Bone marrow (tissue), 2 donors: ENCODE data around the gene CAPZA1.
"Not testable (repeated sequence)": the region's sequence is repeated elsewhere in the genome, so short reads cannot be mapped to it uniquely, and the experiment has no call there.

Source experiments
- DNase-seq, 2 donors: peaks; one replicate each; lab custom pipeline; 2025; lab: John Stamatoyannopoulos, UW

The CAPZA1 gene

DNA sequence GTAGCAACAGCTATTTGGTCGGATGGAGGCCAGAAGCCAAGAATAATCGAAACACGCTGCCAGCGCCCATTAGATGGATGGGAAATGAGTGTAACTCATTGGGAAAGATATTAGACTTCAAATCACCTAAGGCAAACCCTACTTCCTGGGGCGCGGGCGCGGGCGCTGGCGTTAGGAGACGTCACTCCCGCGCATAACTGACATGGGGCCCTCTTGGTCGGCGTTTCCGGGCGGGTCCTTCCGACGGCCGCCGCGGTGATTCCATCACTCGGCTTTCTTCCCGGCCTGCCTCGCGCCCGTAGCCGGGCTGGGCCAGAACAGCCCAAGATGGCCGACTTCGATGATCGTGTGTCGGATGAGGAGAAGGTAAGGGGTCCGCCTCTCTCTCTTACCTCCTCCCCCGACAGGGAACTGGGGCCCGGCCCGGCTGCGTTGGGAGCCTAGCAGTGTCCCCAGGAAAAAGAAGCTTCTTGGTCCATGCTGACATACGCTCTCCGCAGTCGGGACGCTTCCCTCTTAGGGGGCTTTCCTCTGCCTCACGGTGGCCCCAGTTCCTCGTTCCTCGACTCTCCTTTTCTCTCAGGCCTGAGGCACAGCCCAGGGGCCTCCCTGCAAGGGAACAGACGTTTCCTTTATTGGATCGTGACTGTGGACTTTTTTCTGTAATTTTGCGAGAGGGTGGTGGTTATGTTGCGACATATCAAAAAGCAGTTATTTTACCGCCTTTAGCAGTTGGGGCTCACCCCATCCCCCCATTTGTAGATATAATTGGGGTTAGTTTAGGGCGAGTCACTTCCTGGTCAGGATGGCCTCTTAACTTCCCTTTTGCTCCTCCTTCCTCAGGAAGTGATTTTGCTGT lies at the start of gene CAPZA1:
Gene CAPZA1 (plus strand): TSS at position 315 of the 859 bp plus-strand sequence. CDS start 13 bp downstream, at position 328.
- DNase-seq: peak; percentile 72 to 76

GRCh38 chr1:112575154-112575804 lies 44.4 kb upstream of the CAPZA1 start:
- no peak for DNase-seq

DNA sequence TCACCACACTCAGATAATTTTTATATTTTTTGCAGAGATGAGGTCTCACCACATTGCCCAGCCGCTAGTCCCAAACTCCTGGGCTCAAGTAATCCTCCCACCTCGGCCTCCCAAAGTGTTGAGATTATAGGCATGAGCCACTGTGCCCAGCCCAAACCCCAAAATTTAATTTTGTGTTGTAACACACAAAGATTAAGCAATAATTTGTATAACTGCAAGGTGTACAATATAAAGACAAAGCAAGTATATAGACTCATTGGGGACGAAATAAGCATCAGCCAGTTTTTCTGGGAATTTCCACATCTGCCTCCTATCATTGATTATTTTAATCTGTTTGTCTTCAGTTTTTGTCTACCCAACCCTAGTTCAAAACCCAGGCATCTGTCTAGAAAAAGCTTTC lies 43.4 kb upstream of the CAPZA1 start:
- no peak for DNase-seq

DNA sequence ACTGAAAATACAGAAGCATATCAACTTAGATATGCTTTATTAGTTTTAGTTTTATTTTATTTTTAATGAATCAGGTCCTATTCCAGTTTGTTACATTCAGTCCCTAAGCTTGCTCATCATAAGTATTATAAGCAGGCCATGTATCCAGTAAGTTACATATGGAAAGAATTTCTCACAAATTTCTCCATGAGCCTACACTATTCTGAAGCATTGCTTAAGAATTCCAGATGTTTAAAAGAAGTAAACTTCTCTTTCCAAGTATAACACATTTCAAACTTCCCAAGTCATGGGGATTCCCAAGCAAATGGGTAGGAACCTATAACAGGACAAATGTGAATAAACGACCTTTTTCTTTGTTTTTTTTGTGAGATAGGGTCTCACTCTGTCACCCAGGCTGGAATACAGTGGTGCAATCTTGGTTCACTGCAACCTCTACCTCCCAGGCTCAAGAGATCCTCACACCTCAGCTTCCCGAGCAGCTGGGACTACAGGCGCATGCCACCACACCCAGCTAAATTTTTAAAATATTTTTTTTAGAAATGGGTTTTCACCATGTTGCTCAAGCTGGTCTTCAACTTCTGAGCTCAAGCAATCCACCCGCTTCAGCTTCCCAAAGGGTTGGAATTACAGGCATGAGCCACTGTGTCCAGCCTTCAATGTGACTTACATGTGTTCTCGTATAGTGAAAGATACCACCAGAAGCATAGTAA lies 39.7 kb upstream of the CAPZA1 start:
- no peak for DNase-seq

DNA sequence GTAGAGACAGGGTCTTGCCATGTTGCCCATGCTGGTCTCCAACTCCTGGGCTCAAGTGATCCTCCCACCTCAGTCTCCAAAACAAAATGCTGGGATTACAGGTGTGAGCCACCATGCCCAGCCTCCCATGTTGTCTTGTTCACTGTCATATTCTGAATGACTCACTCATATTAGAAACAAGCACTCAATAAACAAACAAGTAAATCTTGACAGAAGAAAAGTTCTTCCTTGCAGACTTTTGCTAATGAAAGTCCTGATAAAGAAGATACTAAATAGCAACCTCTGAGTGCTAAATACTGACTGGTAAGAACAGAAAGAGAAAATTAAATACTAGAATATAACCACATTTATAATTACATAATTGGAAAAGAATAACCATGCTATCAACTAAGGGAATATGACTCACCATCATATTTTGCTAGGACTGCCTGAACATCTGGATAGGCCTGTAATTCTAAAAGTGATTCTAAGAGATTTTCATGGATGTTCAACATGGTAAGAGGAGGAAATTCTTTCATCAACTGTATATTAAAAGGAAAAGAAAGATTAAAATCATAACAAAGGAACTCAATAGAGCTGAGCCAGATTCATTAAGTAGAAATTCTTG lies 37.9 kb upstream of the CAPZA1 start:
- DNase-seq: no peak

DNA sequence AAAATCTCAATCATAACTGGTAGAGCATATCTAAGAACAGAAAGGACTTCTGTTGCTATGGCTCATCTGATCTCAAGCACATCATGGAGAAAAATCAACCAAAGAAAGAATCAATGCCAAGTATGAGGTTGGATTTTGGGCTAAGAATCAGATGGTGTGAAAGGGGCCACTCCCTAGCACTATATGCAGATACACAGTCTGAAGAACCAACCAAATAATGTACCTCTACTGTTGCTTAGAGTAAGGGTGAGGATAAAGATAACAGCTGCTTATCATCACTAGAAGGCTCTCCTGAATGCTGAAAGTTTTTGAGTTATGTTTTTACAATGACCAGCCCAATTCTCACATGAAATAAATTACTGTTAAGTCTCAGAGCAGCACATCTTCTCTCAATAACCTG lies 36.3 kb upstream of the CAPZA1 start:
- no peak for DNase-seq

GRCh38 chr1:112589766-112590165 lies 29.9 kb upstream of the CAPZA1 start:
- DNase-seq: no peak

DNA sequence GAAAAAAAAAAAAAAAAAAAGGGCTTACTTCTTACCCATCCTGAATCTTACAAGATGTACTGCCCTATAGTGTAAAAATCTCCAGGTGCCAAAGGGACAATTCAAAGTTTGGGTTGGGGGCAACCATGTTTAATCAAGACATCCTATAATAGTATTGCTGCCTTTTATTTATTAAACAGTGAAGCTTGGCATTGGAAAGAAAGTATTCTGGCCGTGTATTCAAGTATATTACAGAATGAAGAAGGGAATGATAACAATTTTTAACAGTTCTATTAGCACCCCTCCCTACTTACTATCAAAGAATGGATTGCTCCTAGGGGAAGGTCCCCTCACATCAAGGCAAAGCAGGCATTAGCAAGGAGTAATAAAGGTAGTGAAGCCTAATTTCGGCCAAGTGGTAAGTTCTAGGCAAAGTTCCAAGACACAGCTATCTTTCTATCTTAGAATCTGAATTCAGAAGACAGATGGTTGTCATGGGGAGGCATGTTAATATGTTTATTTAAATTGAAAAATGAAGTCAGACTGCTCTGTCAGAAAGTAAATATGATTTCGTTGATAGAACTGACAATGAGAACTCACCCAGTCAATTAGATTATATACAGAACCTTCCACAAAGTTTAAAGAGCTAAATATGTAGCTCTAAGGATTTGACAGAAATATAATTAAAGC lies 25.3 kb upstream of the CAPZA1 start:
- no peak for DNase-seq

DNA sequence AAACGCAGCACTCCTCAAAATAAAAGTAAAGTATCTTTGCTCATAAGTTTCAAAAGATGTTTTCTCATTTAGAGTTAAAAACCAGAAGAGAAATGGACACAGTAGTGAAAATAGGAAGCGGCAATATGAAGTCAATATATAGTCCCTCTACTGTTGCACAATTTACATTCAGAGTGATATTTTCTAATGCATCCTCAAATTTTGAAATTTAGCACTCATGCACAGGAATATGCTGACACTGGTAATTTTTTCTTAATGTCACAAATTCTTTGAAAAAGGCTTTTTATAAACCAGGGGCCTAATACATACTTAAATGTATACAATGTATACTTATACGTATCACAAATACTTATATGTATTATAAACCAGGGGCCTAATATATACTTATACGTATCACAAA lies 20.2 kb upstream of the CAPZA1 start:
- DNase-seq: no peak

DNA sequence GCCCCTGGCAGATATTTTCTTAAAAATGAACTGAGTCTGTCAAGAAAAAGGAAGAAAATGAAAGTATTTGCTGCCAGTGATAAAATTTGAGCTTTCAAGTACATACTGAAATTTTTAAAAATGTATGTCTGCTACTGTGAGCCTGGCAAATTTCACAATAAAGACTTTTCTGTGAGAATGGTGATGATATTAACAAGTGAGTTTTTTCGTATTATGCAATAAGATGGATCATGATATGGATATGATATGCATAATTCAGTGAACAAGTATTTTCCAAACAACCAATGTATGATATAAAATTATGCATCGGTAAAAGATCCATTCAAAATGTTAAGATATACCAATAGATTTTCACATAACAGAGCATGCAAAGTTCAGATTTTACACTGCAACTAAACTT lies 16.6 kb upstream of the CAPZA1 start:
- DNase-seq: no peak

DNA sequence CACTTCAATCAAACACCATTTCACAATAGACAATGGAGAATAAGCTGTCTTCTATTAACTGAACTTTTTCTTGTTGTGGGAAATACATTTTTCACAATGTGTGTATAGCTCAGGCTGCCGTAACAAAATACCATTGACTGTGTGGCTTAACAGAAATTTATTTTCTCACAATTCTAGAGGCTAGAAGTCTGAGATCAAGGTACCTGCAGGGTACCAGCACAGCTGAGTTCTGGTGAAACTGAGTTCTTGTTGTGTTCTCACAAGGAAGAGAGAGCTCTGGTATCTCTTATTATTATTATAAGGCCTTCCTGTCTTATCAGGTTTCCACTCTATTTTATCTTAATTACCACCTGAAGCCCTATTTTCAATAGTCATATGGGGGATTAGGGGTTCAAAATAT lies 16.1 kb upstream of the CAPZA1 start:
- DNase-seq: no peak

DNA sequence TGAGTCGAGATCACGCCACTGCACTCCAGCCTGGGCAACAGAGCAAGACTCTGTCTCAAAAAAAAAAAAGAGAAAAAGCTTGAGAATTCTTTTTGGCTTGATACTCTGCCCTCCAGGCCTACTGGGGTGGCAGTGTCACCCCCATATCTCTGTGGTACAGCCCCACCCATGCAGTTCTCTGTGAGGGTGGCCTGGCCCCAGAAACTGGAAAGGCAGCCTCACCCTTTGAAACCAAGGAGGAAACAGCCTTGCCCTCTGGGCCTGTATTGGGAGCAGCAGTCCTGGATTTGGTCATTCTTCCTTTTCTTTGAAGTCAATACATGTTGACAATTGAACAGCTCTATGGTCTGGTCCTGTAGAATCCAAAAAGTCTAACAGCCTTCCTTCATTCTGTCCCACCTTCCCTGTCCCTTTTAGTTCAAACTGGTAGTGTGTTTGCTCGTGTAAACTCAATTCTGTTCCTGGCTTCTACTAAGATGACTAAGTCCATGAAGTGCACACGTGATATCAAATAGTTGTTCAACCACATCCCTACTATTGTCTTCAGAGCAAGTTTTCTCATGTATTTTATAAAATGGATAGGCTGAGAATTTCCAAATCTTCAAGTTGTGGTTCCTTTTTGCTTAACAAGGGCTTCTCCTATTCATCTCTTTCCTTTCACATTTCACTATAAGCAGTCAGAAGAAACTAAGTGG lies 13.9 kb upstream of the CAPZA1 start:
- no peak for DNase-seq

GRCh38 chr1:112614460-112615065 lies 5.1 kb upstream of the CAPZA1 start:
- DNase-seq: peak in 1 of 2 donors; percentile 34

DNA sequence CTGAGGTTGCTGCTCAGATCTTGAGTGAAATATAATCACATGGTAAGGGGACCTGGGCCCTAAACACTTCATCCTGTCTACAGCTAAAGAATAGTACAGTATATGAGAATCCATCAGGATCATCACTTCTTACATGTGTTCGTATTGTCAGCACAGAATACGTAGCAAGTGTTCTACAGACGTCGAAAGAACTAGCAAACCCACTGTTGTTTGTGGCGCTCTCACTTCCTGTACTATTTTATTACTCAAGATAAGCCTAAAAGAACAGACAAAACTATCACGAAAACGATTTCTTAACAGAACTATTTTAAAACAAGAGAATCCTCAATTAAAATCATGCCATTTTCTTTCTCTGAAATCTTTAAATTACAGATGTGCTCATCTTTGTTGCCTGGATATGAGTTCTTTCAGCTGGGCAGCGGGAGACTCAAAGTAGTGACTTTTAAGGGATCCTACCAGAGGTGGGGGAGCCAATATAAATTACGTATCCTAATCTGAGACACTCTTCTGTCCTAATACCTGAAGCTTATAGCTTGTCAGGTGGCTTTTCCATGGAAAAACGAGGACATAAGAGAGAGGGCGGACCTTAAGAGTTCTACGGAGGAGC lies 1.4 kb upstream of the CAPZA1 start:
- DNase-seq: peak in 1 of 2 donors; percentile 16

DNA sequence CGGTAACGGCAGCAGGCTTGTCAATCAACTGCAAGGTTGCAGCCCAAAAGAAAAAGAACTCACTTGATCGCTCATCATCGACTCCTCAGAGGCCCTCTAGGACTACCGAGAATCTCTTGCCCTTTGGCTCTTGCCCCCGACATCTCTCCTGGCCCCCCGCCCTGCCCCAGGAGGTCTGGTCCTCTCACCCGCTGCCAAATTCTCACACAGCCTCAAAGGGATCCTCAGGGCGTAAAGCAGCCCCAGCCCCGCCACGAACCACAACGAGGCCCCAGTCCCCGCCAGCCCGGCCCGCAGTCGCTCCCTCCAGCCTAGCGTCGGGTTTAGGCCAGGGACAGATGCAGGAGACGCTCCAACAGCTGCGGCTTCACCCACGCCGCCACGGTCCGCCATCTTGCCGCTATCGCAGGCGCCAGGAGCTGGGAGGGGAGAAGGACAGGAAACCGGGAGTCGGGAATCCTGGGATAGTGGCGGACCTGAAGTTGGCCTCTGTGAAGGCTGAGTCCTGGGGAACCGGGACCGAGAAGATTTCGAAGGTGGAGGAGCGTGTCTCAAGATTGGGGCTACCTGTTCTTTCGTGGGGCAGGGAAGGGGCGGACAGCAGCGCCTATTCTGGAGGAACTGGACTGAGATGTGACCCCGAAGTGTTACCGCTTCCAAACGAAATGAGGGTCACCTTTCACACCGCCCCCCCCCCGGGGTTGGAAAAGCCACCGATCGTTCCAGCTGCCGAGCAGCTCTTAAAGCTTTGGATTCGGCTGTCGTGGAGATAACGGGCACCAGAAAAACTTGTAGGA lies 713 bp upstream of the CAPZA1 start, which contains the start of gene ST7L:
Gene ST7L (minus strand): TSS at position 421 of the 797 bp plus-strand sequence. CDS start 28 bp downstream, at position 393.
- DNase-seq: peak; percentile 29 to 72

DNA sequence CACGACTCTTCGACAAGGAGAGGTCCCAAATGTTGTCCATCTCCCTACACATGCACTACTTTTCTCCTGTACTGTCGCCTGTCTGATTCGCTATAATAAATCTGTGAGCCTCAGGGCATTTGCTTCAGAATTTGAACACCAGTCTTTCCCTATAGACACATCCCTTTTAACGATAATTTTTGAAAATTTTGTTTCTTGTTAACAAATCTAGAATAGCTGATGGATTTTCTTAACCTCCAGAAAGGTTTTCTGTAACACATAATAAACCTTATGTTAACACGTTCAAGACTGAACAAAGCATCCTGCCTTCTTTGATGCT lies 704 bp downstream of the CAPZA1 start:
- DNase-seq: no peak

GRCh38 chr1:112624493-112624892 lies 4.9 kb downstream of the CAPZA1 start:
- not testable (repeated sequence) for DNase-seq

DNA sequence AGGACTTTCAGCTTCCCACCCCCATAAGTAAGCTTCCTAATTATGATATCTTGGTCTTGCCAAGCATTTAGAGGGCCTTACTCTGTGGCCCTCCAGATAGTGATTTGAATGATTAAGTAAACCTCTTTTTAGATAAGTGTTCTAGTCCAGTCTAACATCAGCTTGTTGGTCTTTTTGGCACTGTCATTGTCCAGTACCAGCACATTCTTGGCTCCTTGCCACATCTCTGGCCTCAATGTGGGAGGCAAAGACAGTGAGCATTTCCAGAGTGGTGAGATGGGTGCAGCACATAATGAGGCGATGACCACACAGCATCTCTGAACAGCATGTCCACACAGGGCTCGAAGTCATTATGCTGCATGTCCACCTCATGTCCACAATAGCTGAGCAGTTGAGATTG lies 6.1 kb downstream of the CAPZA1 start:
- no peak for DNase-seq

- no peak for DNase-seq
Measured at GRCh38 chr1:112626193-112626592, 6.6 kb downstream of the CAPZA1 start.

DNA sequence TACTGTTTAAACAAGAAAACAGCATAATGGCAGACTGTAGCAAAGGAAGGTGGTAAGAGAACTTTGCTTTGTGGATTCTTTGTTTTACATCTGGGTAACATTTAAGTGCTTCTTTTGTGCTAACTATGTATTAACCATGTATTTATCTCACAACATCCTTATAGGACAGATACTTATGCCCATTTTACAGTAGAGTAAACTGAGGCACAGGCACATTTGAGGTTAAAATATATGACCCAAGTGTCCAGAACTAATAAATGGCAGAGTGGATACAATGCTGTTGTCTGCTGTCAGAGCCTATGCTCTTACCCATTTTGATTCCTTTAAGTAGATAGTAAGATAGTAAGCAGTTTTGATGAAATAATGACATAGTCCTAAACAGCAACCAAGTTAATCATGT lies 7.3 kb downstream of the CAPZA1 start:
- DNase-seq: no peak
